ENCODE measurements around the gene MIXL1.
"Not testable (repeated sequence)": the region's sequence is repeated elsewhere in the genome, so short reads cannot be mapped to it uniquely, and the experiment has no call there.

MIXL1 gene

GRCh38 chr1:226223157-226223785, at the start of gene MIXL1:
TSS of gene MIXL1 (plus strand) at chr1:226223664. CDS start at chr1:226223682, 18 bp downstream.
- in situ Hi-C loops (cut with MboI; ENCODE audit: low sequenced_read_pairs): no loop called here

DNA sequence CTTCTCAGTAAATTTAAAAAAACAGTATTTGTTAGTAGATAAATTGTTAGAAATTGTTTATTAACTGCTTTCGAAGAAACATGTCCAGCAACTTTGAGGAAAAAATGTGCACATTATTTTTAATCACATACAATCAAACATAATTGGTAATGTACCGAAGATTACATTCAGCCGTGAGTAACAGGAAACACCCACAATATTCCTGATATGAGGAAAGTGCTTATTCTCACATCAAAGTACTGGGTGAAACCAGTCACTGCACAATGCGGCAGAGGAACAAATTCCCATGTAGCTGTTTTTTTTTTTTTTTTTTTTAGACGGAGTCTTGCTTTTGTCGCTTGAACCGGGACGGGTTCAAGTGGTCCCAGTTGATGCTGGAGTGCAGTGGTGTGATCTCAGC, 46.6 kb upstream of the MIXL1 start:
- in situ Hi-C loops (cut with MboI; ENCODE audit: low sequenced_read_pairs): no loop called here

DNA sequence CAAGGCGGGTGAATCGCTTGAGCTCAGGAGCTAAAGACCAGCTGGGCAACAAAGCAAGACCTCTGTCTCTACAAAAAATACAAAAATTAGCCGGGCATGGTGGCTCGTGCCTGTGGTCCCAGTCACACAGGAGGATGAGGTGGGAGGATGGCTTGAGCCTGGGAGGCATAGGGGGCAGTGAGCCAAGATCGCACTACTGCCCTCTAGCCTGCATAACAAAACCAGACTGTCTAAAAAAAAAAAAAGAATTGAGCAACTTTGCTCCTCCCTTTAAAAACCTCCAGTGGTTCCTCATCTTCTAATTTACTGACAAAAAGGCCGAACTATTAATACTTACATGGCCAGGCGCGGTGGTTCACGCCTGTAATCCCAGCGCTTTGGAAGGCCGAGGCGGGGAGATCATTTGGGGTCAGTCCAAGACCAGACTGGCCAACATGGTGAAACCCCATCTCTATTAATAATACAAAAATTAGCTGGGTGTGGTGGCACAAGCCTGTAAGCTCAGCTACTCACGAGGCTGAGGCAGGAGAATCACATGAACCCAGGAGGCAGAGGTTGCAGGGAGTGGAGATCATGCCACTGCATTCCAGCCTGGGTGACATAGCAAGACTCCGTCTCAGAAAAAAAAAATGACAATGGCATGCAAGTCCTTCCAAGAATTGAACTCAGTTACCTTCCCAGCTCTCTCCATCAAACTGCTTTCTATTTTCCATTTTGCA, 41.3 kb upstream of the MIXL1 start:
- in situ Hi-C loops (cut with MboI; ENCODE audit: low sequenced_read_pairs): no loop called here

DNA sequence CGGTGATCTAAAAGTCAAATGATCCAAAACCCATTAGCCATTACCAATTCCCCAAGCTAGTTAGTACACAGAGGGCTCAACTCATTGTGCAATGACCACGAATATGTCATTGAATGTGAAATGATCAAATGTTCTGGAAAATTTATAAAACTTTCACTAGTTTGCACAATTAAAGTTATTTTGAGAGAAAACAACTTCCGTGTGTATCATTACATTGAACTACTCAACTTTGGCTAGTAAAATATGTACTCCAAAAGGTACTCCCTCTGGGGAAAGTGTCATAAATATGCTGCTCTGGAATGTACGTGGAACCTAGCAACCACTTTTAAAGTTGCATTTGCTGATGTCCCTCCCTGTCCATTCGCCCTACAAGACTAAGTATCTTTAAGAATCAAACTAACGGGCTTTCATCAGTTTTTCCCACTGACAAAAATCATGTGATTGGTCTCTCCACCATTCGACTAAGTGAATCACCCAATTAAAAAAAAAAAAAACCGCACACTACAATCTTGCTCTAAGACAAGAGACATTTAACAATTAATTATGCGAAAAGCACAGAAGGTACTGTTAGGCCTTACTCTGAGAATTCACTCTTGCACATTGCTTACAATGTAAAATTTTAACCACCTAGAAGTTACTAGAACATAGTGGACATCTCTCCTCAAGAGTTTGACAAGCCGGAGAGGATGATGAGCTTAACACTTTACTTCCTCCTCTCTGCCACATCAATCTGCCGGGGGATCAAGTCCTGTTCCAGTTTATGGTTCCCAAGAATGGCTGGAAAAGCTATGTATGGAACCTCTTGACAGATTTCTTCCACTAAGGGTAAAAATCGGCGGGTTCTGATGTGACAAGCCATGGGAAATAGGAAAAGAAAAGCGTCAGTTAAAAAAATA, 38.1 kb upstream of the MIXL1 start:
- in situ Hi-C loops (cut with MboI; ENCODE audit: low sequenced_read_pairs): no loop called here

- in situ Hi-C loops (cut with MboI; ENCODE audit: low sequenced_read_pairs): no loop called here
Measured at GRCh38 chr1:226186124-226187018, 37.1 kb upstream of the MIXL1 start, which contains the start of gene ACBD3. TSS of gene ACBD3 (minus strand) at chr1:226186741. CDS start at chr1:226186675, 66 bp downstream.

- in situ Hi-C loops (cut with MboI; ENCODE audit: low sequenced_read_pairs): no loop called here
Measured at GRCh38 chr1:226187019-226187322, 36.5 kb upstream of the MIXL1 start.

GRCh38 chr1:226187380-226187779, 36.1 kb upstream of the MIXL1 start:
- in situ Hi-C loops (cut with MboI; ENCODE audit: low sequenced_read_pairs): no loop called here

- in situ Hi-C loops (cut with MboI; ENCODE audit: low sequenced_read_pairs): no loop called here
Measured at GRCh38 chr1:226195144-226195543, 28.3 kb upstream of the MIXL1 start.

GRCh38 chr1:226199971-226200370, 23.5 kb upstream of the MIXL1 start:
- in situ Hi-C loops (cut with MboI; ENCODE audit: low sequenced_read_pairs): no loop called here

GRCh38 chr1:226201029-226201593, 22.4 kb upstream of the MIXL1 start:
- in situ Hi-C loops (cut with MboI; ENCODE audit: low sequenced_read_pairs): no loop called here

- in situ Hi-C loops (cut with MboI; ENCODE audit: low sequenced_read_pairs): no loop called here
Measured at GRCh38 chr1:226202246-226202645, 21.2 kb upstream of the MIXL1 start.

- in situ Hi-C loops (cut with MboI; ENCODE audit: low sequenced_read_pairs): not testable (repeated sequence)
Measured at GRCh38 chr1:226202666-226203065, 20.8 kb upstream of the MIXL1 start.

GRCh38 chr1:226203240-226203639, 20.2 kb upstream of the MIXL1 start:
- in situ Hi-C loops (cut with MboI; ENCODE audit: low sequenced_read_pairs): no loop called here

DNA sequence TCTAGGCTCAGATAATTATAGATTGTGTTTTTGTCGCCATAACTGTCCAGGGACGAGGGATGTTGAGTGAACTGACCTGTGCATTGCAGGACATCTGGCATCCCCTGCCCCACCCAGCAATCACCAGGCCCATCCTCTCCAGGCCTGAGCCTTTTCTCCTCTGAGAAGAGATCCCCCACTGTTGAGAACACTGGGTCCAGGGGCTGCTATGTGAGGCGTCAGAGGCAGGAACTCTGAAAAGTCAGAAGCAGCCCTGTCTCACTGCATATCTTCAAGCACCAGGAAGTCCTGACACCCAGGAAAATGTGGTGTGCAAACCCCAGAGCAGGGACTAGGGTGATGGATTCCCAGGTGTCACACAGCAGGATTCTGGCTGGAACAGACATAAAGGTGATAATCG, 19.8 kb upstream of the MIXL1 start:
- in situ Hi-C loops (cut with MboI; ENCODE audit: low sequenced_read_pairs): no loop called here

DNA sequence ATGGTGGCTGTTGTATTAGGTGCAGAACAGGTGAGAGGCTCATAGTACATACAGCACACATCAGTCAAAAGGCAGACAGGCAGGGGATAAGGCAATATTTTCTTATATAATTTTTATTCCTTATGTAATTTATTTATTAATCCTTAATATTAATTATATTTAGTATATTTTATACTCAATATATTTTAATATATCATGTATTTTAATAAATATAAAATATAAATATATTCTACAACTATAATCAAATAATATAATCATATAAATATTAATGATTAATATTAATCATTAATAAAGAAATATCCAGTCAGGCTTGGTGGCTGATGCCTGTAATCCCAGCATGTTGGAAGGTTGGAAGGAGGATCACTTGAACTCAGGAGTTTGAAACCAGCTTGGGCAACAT, 19.3 kb upstream of the MIXL1 start:
- in situ Hi-C loops (cut with MboI; ENCODE audit: low sequenced_read_pairs): no loop called here

GRCh38 chr1:226207048-226207447, 16.4 kb upstream of the MIXL1 start:
- in situ Hi-C loops (cut with MboI; ENCODE audit: low sequenced_read_pairs): no loop called here

- in situ Hi-C loops (cut with MboI; ENCODE audit: low sequenced_read_pairs): no loop called here
Measured at GRCh38 chr1:226209307-226210059, 14.0 kb upstream of the MIXL1 start.

- in situ Hi-C loops (cut with MboI; ENCODE audit: low sequenced_read_pairs): no loop called here
Measured at GRCh38 chr1:226210571-226211176, 12.8 kb upstream of the MIXL1 start.

GRCh38 chr1:226211181-226211821, 12.2 kb upstream of the MIXL1 start:
- in situ Hi-C loops (cut with MboI; ENCODE audit: low sequenced_read_pairs): no loop called here
